Liver (tissue), 3 donors: ENCODE data around the gene ABL2.

Experiments
- FOXA1 ChIP-seq: IDR thresholded peaks from 2 replicates; pipeline ENCODE4 v1.6.1; 2016; ENCODE audit warnings: antibody characterized with exemption
- JUND ChIP-seq, 2 donors: IDR thresholded peaks; 2 replicates each; pipeline ENCODE4 v1.6.1; 2016; ENCODE audit warnings: antibody characterized with exemption in 2 of 2
- RAD21 ChIP-seq, 2 donors: IDR thresholded peaks; 2 replicates each; pipeline ENCODE4 v1.6.1; 2016; ENCODE audit warnings: antibody characterized with exemption in 2 of 2, mild to moderate bottlenecking in 2 of 2
- SP1 ChIP-seq: IDR thresholded peaks from 2 replicates; pipeline ENCODE4 v1.6.1; 2018; ENCODE audit warnings: antibody characterized with exemption, mild to moderate bottlenecking
- TAF1 ChIP-seq: conservative IDR thresholded peaks from 2 replicates; pipeline ENCODE4 v1.6.1; 2016; ENCODE audit warnings: antibody characterized with exemption, mild to moderate bottlenecking
- TF ChIP-seq, protein P1 (sequence below): fragments of 150-350 bp; IDR thresholded peaks from 2 replicates; pipeline ENCODE4 v1.5.1; 2017; ENCODE audit warnings: improper control_type of control experiment, low read depth, low read length; ENCODE audit not compliant: missing input control
- TF ChIP-seq, protein P2 (sequence below): IDR thresholded peaks from 2 replicates; pipeline ENCODE4 v1.6.1; 2016; ENCODE audit warnings: antibody characterized with exemption
- TF ChIP-seq, protein P3 (sequence below): IDR thresholded peaks from 2 replicates; pipeline ENCODE4 v1.6.1; 2016; ENCODE audit warnings: antibody characterized with exemption, mild to moderate bottlenecking
- TF ChIP-seq, protein P4 (sequence below): IDR thresholded peaks from 2 replicates; pipeline ENCODE4 v1.6.1; 2016; ENCODE audit warnings: antibody characterized with exemption
- TF ChIP-seq, protein P5 (sequence below): IDR thresholded peaks from 2 replicates; pipeline ENCODE4 v1.6.1; 2016; ENCODE audit warnings: antibody characterized with exemption
- donor health status: healthy.
- donor health status: healthy.

DNA sequence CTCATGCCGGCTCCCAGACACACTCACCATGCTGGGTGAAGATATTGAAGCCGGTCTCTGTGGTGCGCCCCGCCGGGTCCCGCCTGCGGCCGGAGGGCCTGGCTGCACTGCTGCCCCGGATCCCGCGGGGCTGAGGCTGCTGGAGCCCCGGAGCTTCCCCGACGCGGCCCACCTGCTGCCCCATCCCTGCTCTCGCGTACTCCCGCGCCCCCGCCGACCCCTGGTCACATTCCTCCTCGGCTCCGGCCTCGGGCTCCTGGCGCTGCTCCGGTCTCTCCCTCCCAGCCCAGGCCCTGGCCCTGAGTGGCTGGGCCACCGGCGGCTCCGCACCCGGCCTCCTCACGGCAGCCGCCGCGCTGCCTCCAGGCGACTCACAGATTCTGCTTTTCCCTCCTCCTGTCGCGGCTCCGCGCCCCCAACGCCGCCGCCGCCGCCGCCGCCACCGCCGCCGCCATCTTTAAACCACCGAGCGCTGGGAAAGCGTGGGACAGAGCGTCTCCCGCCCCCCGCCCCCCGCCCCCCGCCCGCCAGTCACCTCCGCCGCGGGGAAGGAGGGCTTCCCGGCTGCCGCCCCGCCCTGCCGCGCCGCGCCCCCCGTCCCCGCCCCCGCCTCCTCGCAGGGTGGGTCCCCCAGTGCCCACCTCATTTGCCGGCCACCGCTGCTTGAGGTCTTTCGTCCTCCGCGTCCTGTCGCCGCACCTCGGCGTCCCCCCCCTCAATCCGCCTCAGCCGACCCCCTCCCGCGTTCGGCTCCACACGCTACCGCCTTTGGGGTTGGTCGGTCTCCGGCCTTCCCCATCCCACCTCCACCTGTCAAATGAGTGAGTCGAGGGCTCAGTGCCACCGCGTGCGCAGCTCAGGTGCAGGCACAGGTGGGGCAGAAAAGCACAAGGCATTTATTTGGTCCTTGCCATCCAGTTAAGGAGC lies at the start of gene ABL2:
- TF ChIP-seq, protein P1, sequence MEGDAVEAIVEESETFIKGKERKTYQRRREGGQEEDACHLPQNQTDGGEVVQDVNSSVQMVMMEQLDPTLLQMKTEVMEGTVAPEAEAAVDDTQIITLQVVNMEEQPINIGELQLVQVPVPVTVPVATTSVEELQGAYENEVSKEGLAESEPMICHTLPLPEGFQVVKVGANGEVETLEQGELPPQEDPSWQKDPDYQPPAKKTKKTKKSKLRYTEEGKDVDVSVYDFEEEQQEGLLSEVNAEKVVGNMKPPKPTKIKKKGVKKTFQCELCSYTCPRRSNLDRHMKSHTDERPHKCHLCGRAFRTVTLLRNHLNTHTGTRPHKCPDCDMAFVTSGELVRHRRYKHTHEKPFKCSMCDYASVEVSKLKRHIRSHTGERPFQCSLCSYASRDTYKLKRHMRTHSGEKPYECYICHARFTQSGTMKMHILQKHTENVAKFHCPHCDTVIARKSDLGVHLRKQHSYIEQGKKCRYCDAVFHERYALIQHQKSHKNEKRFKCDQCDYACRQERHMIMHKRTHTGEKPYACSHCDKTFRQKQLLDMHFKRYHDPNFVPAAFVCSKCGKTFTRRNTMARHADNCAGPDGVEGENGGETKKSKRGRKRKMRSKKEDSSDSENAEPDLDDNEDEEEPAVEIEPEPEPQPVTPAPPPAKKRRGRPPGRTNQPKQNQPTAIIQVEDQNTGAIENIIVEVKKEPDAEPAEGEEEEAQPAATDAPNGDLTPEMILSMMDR, result no peak
- TF ChIP-seq RAD21 (IDR thresholded peaks at IDR 0.05) (no peak), TAF1 (no peak), SP1 (no peak), JUND (IDR thresholded peaks at IDR 0.05) (no peak), FOXA1 (no peak)
- TF ChIP-seq, protein P2, sequence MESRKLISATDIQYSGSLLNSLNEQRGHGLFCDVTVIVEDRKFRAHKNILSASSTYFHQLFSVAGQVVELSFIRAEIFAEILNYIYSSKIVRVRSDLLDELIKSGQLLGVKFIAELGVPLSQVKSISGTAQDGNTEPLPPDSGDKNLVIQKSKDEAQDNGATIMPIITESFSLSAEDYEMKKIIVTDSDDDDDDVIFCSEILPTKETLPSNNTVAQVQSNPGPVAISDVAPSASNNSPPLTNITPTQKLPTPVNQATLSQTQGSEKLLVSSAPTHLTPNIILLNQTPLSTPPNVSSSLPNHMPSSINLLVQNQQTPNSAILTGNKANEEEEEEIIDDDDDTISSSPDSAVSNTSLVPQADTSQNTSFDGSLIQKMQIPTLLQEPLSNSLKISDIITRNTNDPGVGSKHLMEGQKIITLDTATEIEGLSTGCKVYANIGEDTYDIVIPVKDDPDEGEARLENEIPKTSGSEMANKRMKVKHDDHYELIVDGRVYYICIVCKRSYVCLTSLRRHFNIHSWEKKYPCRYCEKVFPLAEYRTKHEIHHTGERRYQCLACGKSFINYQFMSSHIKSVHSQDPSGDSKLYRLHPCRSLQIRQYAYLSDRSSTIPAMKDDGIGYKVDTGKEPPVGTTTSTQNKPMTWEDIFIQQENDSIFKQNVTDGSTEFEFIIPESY, result no peak
- TF ChIP-seq, protein P3, sequence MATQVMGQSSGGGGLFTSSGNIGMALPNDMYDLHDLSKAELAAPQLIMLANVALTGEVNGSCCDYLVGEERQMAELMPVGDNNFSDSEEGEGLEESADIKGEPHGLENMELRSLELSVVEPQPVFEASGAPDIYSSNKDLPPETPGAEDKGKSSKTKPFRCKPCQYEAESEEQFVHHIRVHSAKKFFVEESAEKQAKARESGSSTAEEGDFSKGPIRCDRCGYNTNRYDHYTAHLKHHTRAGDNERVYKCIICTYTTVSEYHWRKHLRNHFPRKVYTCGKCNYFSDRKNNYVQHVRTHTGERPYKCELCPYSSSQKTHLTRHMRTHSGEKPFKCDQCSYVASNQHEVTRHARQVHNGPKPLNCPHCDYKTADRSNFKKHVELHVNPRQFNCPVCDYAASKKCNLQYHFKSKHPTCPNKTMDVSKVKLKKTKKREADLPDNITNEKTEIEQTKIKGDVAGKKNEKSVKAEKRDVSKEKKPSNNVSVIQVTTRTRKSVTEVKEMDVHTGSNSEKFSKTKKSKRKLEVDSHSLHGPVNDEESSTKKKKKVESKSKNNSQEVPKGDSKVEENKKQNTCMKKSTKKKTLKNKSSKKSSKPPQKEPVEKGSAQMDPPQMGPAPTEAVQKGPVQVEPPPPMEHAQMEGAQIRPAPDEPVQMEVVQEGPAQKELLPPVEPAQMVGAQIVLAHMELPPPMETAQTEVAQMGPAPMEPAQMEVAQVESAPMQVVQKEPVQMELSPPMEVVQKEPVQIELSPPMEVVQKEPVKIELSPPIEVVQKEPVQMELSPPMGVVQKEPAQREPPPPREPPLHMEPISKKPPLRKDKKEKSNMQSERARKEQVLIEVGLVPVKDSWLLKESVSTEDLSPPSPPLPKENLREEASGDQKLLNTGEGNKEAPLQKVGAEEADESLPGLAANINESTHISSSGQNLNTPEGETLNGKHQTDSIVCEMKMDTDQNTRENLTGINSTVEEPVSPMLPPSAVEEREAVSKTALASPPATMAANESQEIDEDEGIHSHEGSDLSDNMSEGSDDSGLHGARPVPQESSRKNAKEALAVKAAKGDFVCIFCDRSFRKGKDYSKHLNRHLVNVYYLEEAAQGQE, result no peak
- TF ChIP-seq, protein P4, sequence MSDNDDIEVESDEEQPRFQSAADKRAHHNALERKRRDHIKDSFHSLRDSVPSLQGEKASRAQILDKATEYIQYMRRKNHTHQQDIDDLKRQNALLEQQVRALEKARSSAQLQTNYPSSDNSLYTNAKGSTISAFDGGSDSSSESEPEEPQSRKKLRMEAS, result no peak
- TF ChIP-seq, protein P5, sequence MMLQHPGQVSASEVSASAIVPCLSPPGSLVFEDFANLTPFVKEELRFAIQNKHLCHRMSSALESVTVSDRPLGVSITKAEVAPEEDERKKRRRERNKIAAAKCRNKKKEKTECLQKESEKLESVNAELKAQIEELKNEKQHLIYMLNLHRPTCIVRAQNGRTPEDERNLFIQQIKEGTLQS, result no peak
